ENCODE results near the gene CXCL13.

CXCL13 gene

DNA sequence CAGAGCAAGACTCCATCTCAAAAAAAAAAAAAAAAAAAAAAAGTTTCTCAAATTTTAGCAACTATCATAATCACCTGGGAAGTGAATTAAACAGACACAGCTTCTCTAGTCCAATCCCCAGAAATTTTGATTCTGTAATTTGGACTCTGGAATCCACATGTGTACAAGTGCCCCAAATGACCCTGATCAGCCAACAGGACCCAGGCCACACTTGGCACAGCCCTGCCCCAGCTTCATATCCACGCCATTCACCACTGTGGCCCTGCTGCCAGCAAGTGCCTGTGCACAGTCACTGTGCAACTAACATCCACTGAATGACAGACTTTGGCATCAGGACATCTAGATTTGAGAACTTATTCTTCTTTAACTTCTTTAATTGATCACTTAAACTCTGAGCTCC is 14.1 kb upstream of the CXCL13 start:
- ATAC-seq (ENCODE audit: insufficient read depth, low read depth) (no peak), DNase-seq (no peak)
- H3K4me2 ChIP-seq (ENCODE audit: insufficient read depth, low read length), result no peak overlapping the region
- H2AFZ ChIP-seq (ENCODE audit: low read depth, low read length), result no peak overlapping the region
- no peak overlapping the region for H3K4me3 ChIP-seq (ENCODE audit: low read depth in 1 of 2, low read length in 2 of 2)
- no peak for TF ChIP-seq EZH2 (IDR thresholded peaks at IDR 0.05; ENCODE audit: borderline replicate concordance, low read depth, low read length, severe bottlenecking)
- TF ChIP-seq, protein P1, sequence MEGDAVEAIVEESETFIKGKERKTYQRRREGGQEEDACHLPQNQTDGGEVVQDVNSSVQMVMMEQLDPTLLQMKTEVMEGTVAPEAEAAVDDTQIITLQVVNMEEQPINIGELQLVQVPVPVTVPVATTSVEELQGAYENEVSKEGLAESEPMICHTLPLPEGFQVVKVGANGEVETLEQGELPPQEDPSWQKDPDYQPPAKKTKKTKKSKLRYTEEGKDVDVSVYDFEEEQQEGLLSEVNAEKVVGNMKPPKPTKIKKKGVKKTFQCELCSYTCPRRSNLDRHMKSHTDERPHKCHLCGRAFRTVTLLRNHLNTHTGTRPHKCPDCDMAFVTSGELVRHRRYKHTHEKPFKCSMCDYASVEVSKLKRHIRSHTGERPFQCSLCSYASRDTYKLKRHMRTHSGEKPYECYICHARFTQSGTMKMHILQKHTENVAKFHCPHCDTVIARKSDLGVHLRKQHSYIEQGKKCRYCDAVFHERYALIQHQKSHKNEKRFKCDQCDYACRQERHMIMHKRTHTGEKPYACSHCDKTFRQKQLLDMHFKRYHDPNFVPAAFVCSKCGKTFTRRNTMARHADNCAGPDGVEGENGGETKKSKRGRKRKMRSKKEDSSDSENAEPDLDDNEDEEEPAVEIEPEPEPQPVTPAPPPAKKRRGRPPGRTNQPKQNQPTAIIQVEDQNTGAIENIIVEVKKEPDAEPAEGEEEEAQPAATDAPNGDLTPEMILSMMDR (IDR thresholded peaks at IDR 0.05; ENCODE audit: borderline replicate concordance, extremely low read depth, low read length, poor library complexity, severe bottlenecking), result no peak
- H4K20me1 ChIP-seq (ENCODE audit: insufficient read depth, low read length), result no peaks in the 10 kb centered on the region
- no peaks in the 10 kb centered on the region for H3K27me3 ChIP-seq (ENCODE audit: insufficient read depth, low read length, poor library complexity)
- no peaks in the 10 kb centered on the region for H3K9me3 ChIP-seq (ENCODE audit: insufficient read depth, low read length, severe bottlenecking)
- no peaks in the 10 kb centered on the region for H3K36me3 ChIP-seq (ENCODE audit: insufficient read depth, low read length)
- no peak overlapping the region for H3K9ac ChIP-seq (ENCODE audit: low read depth, low read length)
- no peak overlapping the region for H3K27ac ChIP-seq (ENCODE audit: low read length)
- no peaks in the 10 kb centered on the region for H3K79me2 ChIP-seq (ENCODE audit: insufficient read depth, low read length)
- no peaks in the 10 kb centered on the region for H3K4me1 ChIP-seq (ENCODE audit: insufficient read depth, low read length)

DNA sequence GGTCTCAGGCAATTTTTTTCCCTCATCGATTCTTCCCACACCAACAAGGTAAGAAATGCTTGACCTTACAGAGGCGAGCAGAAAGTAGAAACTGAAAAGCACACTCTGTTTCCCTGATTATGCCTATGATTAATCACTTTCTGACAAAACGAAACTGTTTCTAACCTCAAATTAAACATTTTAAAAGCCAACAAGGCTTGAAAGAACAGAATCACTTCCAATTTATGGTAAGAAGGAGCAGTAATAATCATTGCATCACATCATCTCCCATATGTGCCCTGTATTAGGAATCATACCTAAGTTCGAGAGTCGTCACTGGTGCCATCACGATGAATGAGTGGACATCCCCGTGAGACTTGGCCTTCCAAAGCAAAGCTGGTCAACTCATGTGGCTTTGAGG is 12.5 kb upstream of the CXCL13 start:
- DNase-seq, result no peak
- H3K27me3 ChIP-seq (ENCODE audit: insufficient read depth, low read length, poor library complexity), result no peaks in the 10 kb centered on the region
- no peaks in the 10 kb centered on the region for H3K36me3 ChIP-seq (ENCODE audit: insufficient read depth, low read length)
- no peak overlapping the region for H3K9ac ChIP-seq (ENCODE audit: low read depth, low read length)
- H3K4me1 ChIP-seq (ENCODE audit: insufficient read depth, low read length), result no peaks in the 10 kb centered on the region
- no peaks in the 10 kb centered on the region for H3K9me3 ChIP-seq (ENCODE audit: insufficient read depth, low read length, severe bottlenecking)
- no peak for ATAC-seq (ENCODE audit: insufficient read depth, low read depth)
- H4K20me1 ChIP-seq (ENCODE audit: insufficient read depth, low read length), result no peaks in the 10 kb centered on the region
- H3K4me2 ChIP-seq (ENCODE audit: insufficient read depth, low read length), result no peak overlapping the region
- no peaks in the 10 kb centered on the region for H3K79me2 ChIP-seq (ENCODE audit: insufficient read depth, low read length)
- no peak overlapping the region for H2AFZ ChIP-seq (ENCODE audit: low read depth, low read length)
- H3K4me3 ChIP-seq (ENCODE audit: low read depth in 1 of 2, low read length in 2 of 2), result no peak overlapping the region
- TF ChIP-seq, protein P1 (IDR thresholded peaks at IDR 0.05; ENCODE audit: borderline replicate concordance, extremely low read depth, low read length, poor library complexity, severe bottlenecking), result no peak
- TF ChIP-seq EZH2 (IDR thresholded peaks at IDR 0.05; ENCODE audit: borderline replicate concordance, low read depth, low read length, severe bottlenecking), result no peak
- H3K27ac ChIP-seq (ENCODE audit: low read length), result no peak overlapping the region

DNA sequence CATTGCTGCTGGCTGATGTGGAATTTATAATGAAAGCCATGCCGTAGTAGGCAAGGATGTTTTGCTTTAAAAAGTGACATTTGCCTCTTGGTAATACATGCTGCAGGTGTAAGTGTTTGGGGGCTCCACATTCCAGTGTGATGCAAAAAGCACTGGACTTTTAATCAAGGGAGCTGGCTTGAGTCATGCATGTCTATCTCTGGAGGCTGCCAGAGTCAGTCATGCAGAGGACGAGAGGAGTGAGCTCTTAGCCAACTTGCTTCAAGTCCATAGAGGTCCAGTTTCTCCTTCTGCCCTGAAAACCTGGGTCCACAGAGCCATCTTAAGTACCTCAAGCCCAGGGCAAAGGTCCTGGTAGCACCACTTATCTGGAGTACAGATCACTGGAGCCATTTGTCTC is 11.6 kb upstream of the CXCL13 start:
- Histone ChIP-seq H2AFZ (ENCODE audit: low read depth, low read length) (no peak overlapping the region), H3K79me2 (ENCODE audit: insufficient read depth, low read length) (no peaks in the 10 kb centered on the region), H3K27ac (ENCODE audit: low read length) (no peak overlapping the region), H3K36me3 (ENCODE audit: insufficient read depth, low read length) (no peaks in the 10 kb centered on the region), H3K9me3 (ENCODE audit: insufficient read depth, low read length, severe bottlenecking) (no peaks in the 10 kb centered on the region), H3K27me3 (ENCODE audit: insufficient read depth, low read length, poor library complexity) (no peaks in the 10 kb centered on the region), H3K4me3 (ENCODE audit: low read depth in 1 of 2, low read length in 2 of 2) (no peak overlapping the region), H4K20me1 (ENCODE audit: insufficient read depth, low read length) (no peaks in the 10 kb centered on the region), H3K9ac (ENCODE audit: low read depth, low read length) (no peak overlapping the region), H3K4me2 (ENCODE audit: insufficient read depth, low read length) (no peak overlapping the region), H3K4me1 (ENCODE audit: insufficient read depth, low read length) (no peaks in the 10 kb centered on the region)
- TF ChIP-seq, protein P1 (IDR thresholded peaks at IDR 0.05; ENCODE audit: borderline replicate concordance, extremely low read depth, low read length, poor library complexity, severe bottlenecking), result no peak
- TF ChIP-seq EZH2 (IDR thresholded peaks at IDR 0.05; ENCODE audit: borderline replicate concordance, low read depth, low read length, severe bottlenecking), result no peak
- DNase-seq (no peak), ATAC-seq (ENCODE audit: insufficient read depth, low read depth) (no peak)
